NCI-H748 (cell line): ENCODE results near the gene CAV3.
A peak's percentile ranks its signal among the peaks of the same experiment; 100 is the strongest.

Source experiments
- DNase-seq: peaks from one replicate; lab custom pipeline; 2025; ENCODE audit not compliant: unreplicated experiment; lab: John Stamatoyannopoulos, UW

The CAV3 gene

GRCh38 chr3:8760506-8760905 lies 26.9 kb downstream of the CAV3 start:
- DNase-seq, result no peak

DNA sequence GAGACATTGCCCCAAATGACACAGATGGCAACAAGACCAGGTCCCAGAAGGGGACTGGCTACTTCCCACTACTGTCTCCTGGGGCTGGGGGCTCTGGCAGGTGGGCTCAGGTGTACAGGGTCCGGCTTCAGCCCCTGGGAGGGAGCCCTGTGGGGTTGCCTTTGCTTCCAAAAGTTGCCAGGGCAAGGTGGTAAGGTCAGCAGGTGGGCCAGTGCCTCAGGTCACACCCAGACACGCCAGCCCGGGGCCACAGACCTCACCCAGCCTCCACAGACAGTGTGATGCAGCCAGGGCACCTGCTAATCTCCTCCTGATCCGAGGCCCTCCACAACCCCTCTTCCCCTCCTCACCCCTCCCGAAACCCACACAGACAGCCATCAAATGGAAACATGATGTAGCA lies 28.3 kb downstream of the CAV3 start:
- no peak for DNase-seq

DNA sequence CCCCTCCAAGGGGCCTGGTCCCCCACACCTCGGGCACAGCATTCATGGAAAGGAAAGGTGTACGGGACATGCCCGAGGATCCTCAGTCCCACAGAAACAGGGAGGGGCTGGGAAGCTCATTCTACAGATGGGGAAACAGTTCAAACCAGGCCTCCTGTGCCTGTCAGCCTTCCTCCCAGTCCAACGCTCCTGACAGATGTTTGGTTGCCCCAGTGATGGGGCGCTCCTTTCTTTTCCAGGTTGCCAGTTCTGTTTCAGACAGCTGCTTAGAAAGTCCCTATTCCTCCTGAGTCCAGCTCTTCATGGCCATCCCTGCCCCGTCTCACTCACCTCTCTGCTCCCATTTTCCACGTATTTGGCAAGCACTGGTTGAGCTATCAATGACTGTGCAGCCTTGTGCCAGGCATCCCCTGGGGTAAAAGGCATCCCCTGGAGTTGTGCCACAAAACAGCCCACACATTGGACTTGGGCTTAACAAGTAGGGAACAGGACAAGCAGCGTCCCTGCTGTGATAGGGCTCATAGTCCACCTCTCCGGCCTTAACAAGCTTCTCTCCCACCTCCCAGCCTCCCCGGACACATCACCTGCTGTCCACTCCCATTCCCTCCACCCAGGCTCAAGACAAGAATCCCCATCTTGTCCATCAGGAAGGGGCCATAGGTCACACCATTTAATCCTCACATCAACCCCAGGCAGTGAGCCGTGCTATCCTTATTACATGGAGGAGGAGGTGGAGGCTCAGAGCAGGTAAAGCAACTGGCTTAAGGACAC lies 29.2 kb downstream of the CAV3 start:
- no peak for DNase-seq

DNA sequence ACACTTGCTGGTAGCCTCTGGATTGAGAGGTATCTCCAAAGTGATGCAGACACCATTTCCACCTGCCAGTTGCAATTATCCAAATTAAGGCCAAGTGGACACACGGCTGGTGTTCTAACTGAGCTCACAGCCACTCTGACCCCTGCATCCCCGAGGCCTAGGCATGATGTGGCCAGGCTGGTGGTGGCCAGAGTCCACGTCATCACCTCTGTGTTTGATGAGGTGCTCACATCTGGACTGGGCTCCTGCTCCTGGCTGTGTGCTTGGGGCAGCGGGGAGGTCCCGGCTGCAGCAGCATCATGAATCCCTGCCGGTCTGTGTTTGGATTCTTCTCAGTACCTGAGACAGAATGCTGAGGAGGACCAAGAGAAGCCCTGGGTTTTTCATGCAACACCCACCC lies 30.9 kb downstream of the CAV3 start:
- DNase-seq, result no peak

- no peak for DNase-seq
Measured at GRCh38 chr3:8765528-8765927, 31.9 kb downstream of the CAV3 start.

DNA sequence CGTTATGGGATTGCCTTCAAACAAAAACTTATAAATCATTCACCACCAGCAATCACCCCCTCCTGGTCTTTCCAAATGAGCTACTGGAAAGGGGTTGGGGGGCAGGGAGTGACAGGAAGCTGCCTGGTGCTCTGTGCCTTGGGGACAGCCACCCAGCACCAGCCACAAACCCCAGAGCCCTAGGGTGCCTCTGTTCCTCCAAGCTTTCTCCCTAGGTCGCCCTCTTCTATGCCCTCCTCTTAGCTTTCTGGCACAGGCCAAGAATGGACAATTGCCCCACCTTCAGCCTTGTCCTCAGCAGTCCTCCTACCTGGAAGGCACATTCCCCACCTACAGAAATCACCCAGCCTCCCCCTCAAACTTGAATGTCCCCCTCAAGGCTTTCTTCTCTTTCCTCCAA lies 32.5 kb downstream of the CAV3 start:
- no peak for DNase-seq

DNA sequence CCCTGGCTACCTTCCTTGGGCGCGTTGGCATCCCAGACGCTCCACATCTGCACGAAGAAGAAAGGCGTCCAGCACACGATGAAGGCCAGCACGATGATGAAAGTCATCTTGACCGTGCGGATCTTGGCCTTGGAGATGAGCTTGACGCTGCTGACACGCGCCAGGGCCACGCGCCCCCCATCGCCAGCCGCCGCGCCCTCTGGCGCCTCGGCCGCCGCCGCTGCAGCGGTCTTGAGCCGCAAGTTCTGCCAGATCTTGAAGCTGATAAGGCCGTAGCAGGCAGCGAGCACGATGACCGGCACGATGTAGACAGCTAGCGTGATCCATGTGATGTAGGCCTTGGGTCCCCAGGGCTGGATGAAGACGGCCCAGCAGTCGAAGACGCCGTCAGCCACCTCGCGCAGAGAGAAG lies 33.7 kb downstream of the CAV3 start:
- no peak for DNase-seq

- DNase-seq, result peak; percentile 79
Measured at GRCh38 chr3:8767667-8768363, 34.2 kb downstream of the CAV3 start.

- DNase-seq, result peak; percentile 43
Measured at GRCh38 chr3:8768364-8769087, 34.9 kb downstream of the CAV3 start.

GRCh38 chr3:8769088-8769822 lies 35.7 kb downstream of the CAV3 start, which contains the start of gene OXTR:
OXTR (minus strand) TSS chr3:8769613; CDS start chr3:8768187, 1,426 bp downstream.
- peak; percentile 79 for DNase-seq

GRCh38 chr3:8773941-8774542 lies 40.4 kb downstream of the CAV3 start:
- no peak for DNase-seq

DNA sequence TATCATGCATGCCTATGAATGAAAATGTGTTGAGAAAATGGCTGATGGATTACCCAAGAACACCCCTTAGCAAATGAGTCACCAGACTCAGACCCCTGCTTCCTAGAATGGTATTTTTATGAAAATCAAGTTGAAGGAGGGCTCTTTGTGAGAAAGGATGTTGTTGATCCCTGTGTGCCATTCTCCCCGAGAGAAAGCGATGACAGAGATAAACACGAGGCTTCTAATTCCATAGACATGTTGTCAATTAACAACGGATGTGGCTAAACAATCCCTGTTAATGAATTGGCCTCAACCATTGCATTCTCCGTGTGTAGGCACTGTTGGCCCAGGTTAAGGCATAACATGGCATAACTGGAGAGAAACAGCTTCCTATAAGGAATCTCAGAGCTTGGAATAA lies 41.6 kb downstream of the CAV3 start:
- DNase-seq, result no peak

- DNase-seq, result no peak
Measured at GRCh38 chr3:8775602-8776001, 42.0 kb downstream of the CAV3 start.

GRCh38 chr3:8776406-8776805 lies 42.8 kb downstream of the CAV3 start:
- no peak for DNase-seq

- peak; percentile 8 for DNase-seq
Measured at GRCh38 chr3:8777201-8777977, 43.8 kb downstream of the CAV3 start.

GRCh38 chr3:8777978-8778267 lies 44.3 kb downstream of the CAV3 start:
- DNase-seq, result no peak

DNA sequence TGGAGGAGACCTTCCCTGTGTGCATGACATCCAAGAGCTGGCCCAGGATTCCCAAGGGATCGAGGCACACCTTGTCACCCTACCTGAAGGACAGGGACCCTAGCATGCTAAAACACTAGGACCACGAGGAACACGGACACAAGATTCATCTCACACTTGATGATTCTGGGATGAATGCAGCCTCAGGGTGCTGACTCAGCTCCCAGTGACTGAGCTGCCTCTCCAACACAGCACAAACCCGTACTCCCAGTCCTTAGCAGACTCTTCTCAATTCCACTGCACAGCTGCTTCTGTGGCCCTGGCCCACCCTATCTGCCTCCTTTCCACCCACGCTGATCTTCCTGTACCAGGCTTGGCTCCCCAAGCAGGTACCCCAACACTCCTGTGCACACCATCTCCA lies 44.9 kb downstream of the CAV3 start:
- DNase-seq, result no peak

DNA sequence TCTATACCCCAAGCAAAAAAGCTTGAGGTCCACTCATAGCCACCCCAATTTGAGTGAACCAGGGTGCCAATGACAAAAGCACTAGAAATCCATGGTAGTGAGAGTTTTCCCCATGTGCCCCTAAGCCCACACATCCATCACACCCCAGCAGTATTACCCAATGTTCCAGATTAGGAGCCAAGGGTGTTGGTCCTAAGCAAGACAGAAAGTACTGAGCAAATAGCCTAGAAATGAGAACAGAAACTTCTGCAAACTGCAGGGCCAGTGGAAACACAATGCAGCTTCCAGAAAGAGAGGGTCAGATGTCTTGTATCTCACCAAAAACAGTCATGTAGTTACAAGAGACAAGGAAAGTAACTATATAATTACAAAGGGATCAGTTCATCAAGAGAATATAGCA lies 46.7 kb downstream of the CAV3 start:
- DNase-seq, result no peak

GRCh38 chr3:8784676-8785435 lies 51.3 kb downstream of the CAV3 start:
- no peak for DNase-seq

DNA sequence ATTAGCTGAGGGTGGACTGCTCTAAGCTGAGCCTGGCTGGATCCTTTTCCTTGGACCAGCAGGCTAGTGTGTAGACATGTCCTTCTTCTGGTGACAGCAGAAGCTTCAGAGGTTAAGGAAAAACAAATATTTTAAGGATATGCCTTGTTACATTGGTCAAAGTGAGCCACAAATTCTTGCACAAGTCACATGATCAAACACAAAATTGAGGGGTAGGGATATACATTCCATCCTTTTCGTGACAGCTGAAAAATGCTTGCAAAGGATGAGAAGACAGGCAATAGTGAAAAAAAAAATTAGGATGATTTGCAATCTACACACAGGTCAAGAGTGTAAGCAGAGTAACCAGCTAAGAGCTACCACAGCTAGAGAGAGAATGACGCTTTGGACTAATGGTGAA lies 56.9 kb downstream of the CAV3 start:
- DNase-seq, result no peak
